ENCODE measurements around the gene ASIC4. TPM values are rescaled to one million over a fixed set of nuclear protein-coding genes. Genes with fewer than 3 reads are reported as not detected.

The ASIC4 gene
- polyA plus RNA-seq, 1 experiment, result 0.09 TPM

GRCh38 chr2:219485201-219485580, 29.1 kb upstream of the ASIC4 start:
- ChIA-PET POLR2A (no interaction called here), CTCF (interaction anchor here (1.7 to 3.4 kb wide), 5 partner anchors 9 to 45 kb away, joined by 5 to 21 read pairs (median 11); a partner anchor contains a TSS)
- TF ChIP-seq CTCF (IDR thresholded peaks at IDR 0.05; ENCODE audit: insufficient read depth, low read depth, low read length), result no peak
- no peak for DNase-seq (ENCODE audit: low read depth)
- no peaks in the 10 kb centered on the region for H3K27me3 ChIP-seq (ENCODE audit: control insufficient read depth, insufficient read depth, low read length)
- peaks cover 34% of the 10 kb centered on the region for H3K36me3 ChIP-seq (ENCODE audit: control insufficient read depth, insufficient read depth, low read length)
- H3K4me3 ChIP-seq (ENCODE audit: low read depth, low read length), result no peak overlapping the region

- no peak overlapping the region for H3K4me3 ChIP-seq (ENCODE audit: low read depth, low read length)
- CTCF ChIA-PET, result interaction anchor here (0.9 to 3.4 kb wide), 7 partner anchors 8 to 43 kb away, joined by 3 to 21 read pairs (median 9); a partner anchor contains a TSS
- POLR2A ChIA-PET, result interaction anchor here (0.6 kb wide), 1 partner anchor 36 kb away, joined by 3 read pairs; no protein-coding TSS in a partner anchor
- no peak for TF ChIP-seq CTCF (IDR thresholded peaks at IDR 0.05; ENCODE audit: insufficient read depth, low read depth, low read length)
- no peak for DNase-seq (ENCODE audit: low read depth)
- no peaks in the 10 kb centered on the region for H3K27me3 ChIP-seq (ENCODE audit: control insufficient read depth, insufficient read depth, low read length)
- peaks cover 29% of the 10 kb centered on the region for H3K36me3 ChIP-seq (ENCODE audit: control insufficient read depth, insufficient read depth, low read length)
Observed at GRCh38 chr2:219486380-219486959, 27.8 kb upstream of the ASIC4 start.

GRCh38 chr2:219488149-219488843, 26.0 kb upstream of the ASIC4 start:
- CTCF ChIA-PET, result interaction anchor here (0.6 to 3.4 kb wide), 5 partner anchors 10 to 235 kb away, joined by 3 to 9 read pairs (median 3); partner anchors contain the start of gene GMPPA
- H3K36me3 ChIP-seq (ENCODE audit: control insufficient read depth, insufficient read depth, low read length), result peaks cover 21% of the 10 kb centered on the region
- POLR2A ChIA-PET, result no interaction called here
- no peaks in the 10 kb centered on the region for H3K27me3 ChIP-seq (ENCODE audit: control insufficient read depth, insufficient read depth, low read length)
- no peak overlapping the region for H3K4me3 ChIP-seq (ENCODE audit: low read depth, low read length)
- TF ChIP-seq CTCF (IDR thresholded peaks at IDR 0.05; ENCODE audit: insufficient read depth, low read depth, low read length), result no peak
- DNase-seq (ENCODE audit: low read depth), result no peak

GRCh38 chr2:219488844-219489194, 25.5 kb upstream of the ASIC4 start:
- CTCF ChIA-PET, result interaction anchor here (0.6 to 3.4 kb wide), 5 partner anchors 9 to 234 kb away, joined by 3 to 9 read pairs (median 3); partner anchors contain the start of gene GMPPA
- POLR2A ChIA-PET, result no interaction called here

More at GRCh38 chr2:219488844-219489194, 25.5 kb upstream of the ASIC4 start:
- no peak for DNase-seq (ENCODE audit: low read depth)
- Histone ChIP-seq H3K27me3 (ENCODE audit: control insufficient read depth, insufficient read depth, low read length) (no peaks in the 10 kb centered on the region), H3K36me3 (ENCODE audit: control insufficient read depth, insufficient read depth, low read length) (peaks cover 20% of the 10 kb centered on the region), H3K4me3 (ENCODE audit: low read depth, low read length) (no peak overlapping the region)
- no peak for TF ChIP-seq CTCF (IDR thresholded peaks at IDR 0.05; ENCODE audit: insufficient read depth, low read depth, low read length)

Data from BJ (cell line).